Erythroblast (primary cell): ENCODE measurements around the gene BMPR1B.

ENCODE experiments used
- GATA1 ChIP-seq: IDR thresholded peaks from 2 replicates; pipeline ENCODE4 v1.6.1; 2011; ENCODE audit warnings: low read depth, mild to moderate bottlenecking, control low read depth, low read length, moderate library complexity
- POLR2A ChIP-seq: IDR thresholded peaks from 2 replicates; pipeline ENCODE4 v1.6.1; 2011; ENCODE audit warnings: mild to moderate bottlenecking, low read length

DNA sequence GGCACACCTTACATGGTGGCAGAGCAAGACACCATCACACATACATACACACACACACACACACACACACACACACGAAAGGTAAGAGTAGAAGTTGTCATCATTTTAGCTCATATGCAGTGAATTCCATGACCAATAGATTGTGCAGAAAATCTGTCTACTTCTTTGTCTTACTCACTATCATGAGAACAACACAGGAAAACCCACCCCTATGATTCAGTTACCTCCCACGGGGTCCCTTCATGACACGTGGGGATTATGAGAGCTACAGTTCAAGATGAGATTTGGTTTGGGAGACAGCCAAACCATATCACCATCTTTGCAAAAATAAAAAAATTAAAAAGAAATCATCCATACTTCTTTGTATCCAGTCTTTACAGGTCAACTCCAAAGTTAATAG lies 221.1 kb downstream of the BMPR1B start:
- TF ChIP-seq POLR2A (no peak), GATA1 (no peak)
